ENCODE measurements around the gene FGGY.
"Not testable (repeated sequence)": the region's sequence is repeated elsewhere in the genome, so short reads cannot be mapped to it uniquely, and the experiment has no call there.

Gene FGGY

GRCh38 chr1:59494145-59494833 lies 197.4 kb downstream of the FGGY start:
- DNase-seq = no peak

DNA sequence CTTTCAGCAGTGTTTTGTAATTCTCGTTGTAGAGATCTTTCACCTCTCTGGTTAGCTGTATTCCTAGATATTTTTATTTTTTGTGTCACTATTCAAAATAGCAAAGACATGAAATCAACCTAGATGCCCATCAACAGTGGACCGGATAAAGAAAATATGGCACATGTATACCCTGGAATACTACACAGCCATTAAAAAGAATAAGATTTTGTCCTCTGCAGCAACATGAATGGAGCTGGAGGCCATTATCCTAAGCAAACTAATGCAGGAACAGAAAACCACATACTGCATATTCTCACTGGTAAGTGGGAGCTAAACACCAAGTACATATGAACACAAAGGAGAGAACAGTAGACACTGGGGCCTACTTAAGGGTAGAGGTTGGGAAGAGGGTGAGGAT lies 199.3 kb downstream of the FGGY start:
- DNase-seq = not testable (repeated sequence)

- DNase-seq = no peak
These were observed 200.7 kb downstream of the FGGY start for GRCh38 chr1:59497616-59498015.

DNA sequence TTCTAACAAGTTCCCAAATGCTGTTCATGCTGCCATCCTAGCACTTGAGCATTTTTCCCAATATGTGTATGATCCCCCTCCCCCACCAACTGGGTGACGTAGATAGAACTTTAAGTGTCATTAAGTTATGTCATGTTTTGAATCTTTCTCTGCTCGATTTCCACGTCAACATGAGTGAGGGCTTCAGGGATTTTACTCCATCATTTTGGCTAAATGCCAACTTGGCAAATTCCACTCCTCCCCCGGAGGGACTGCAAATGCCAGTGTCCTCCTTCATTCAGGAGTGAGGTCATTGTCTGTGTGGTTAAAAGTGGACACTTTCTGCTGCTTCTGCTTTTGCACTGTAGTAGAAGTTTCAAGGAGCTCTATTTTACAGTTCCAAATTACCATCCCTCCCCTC lies 201.7 kb downstream of the FGGY start:
- no peak for DNase-seq

DNA sequence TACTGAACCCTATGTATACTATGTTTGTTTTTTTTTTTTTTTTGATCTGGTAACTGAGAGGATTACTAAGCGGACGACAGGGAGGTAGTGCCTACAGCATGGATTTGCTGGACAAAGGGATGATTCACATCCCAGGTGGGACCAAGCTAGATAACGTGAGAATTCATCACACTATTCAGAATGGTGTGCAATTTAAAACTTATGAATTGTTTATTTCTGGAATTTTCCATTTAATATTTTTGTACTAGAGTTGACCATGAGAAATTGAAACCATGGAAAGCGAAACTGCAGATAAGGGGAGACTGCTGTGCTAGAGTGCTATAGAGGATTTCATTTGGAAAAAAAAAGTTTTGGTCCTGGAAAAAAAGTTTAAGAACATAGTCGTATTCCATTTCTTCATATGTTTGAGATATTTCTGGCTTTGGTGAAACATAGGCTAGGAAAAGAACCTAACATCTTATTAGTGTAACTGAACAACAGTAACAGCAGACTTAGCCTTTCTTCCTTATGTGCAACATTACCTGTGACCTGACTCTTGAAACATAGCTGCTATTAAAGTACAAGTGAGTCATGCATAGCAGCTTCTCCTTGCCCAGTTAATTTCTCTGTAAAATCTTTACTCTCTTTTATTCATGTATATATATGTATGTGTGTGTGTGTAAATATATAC lies 202.5 kb downstream of the FGGY start:
- no peak for DNase-seq

DNA sequence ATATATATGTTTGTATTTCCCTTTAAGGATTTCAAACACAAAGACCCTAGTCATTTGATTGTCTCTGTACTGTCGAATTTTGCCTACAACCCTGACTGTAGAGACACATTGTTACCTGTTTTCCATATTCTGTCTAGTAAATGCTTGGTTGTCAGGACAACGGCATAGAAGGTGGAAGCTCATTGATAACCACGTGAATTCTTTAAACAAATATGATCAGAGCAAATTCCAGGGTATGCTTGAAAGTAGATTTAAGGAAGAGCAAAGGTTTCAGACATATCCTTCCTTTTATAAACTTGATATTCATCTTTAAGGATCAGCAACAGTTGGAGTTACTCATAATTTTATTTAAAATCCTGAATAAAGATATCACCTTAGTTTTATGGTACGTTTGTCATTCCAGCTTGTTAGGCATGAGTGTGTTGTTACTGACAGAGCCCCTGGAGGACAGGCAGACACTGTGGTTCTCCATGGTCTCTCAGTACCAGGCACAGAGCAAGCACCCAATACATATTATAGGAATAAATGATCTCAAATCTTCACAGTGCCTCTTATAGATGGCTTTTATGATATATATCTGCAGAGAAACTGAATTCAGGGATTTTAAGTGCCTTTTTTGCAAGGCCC lies 203.2 kb downstream of the FGGY start:
- DNase-seq = no peak

DNA sequence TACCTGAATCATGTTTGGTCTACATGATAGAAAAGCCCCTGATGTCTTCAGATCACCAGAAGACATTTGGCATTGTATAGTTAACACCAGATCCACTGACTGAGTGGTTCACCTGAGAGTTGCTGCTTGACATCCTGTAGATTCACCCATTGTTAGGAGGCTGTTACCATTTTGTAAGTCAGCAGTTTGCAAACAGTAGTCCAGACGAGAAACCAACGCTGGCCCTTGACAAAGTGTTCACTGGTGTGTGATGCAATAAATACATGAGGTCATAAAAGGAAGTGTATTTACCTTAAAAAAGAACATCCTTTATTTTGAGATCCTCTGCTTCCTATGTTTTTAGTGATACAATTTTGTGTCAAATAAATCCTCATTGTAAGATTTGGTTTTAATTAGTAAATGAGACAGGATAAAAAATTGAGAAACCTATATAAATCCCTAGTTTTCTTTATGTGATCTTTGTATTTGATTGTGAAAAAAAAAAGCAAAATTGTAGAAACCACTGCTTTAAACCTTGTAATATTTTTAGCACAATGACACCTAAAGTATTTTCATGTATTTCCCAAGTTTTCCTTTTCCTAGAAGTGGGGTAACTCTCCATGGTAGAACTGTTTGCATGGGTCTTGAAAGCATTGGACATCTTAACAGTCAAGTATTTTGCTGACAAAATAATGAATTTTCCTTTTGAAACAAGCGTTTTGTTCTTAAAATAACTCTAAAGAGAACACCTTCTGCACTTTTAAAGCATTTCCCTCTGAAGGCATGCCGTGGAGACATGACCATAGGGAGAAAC lies 204.3 kb downstream of the FGGY start:
- DNase-seq = no peak

GRCh38 chr1:59502009-59502691 lies 205.3 kb downstream of the FGGY start:
- no peak for DNase-seq

DNA sequence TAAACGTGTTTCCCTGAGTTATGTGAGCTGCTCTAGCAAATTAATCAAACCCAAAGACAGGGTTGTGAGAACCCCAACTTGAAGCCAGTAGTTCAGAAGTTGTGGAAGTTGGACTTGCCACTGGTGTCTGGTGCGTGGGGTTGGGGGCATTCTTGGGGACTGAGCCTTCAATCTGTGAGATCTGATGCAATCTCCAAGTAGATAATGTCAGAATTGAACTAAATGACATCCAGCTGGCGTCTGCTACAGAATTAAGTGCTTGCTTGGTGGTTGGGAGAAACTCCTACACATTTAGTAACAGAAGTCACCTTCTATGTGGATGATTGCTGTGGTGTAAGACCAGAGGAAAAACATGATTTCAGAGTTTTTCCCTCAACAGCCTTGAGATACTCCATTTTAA lies 207.4 kb downstream of the FGGY start:
- DNase-seq = no peak

DNA sequence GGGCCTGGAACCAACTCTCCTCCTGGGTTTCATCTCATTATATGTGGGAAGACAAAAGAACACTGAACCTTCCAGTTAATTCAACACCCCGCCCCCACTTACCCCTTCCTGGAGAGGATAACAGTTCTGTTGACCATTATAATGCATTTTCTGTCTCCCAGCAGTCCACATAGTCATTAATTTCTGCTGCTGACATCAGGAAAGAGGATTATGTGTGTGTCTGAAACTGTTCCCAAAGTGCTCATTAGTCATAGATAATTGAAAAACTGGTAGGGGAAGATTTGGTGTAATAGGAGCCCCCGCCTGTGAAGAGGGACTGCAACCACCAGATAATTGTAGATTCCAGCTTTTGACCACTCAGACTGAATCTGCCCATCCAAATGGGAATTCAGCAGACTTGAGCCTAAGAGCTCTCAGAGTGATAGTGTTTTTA lies 208.7 kb downstream of the FGGY start:
- no peak for DNase-seq

DNA sequence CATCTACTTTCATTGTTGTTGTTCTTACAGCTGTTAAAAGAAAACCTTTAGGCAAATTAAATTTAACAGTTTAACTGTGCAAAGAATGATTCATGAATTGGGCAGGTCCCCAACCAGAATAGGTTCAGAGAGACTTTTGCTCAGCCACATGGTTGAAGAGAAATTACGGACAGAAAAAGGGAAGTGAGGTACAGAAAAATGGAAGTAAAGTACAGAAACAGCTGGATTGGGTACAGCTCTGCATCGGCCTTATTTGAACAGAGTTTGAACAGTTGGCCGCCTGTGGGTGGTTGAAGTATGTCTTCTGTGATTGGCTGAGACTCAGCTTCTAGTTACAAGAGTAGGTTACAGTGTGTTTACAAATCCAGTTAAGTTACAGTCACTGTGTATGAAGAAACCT lies 210.1 kb downstream of the FGGY start:
- DNase-seq = no peak

DNA sequence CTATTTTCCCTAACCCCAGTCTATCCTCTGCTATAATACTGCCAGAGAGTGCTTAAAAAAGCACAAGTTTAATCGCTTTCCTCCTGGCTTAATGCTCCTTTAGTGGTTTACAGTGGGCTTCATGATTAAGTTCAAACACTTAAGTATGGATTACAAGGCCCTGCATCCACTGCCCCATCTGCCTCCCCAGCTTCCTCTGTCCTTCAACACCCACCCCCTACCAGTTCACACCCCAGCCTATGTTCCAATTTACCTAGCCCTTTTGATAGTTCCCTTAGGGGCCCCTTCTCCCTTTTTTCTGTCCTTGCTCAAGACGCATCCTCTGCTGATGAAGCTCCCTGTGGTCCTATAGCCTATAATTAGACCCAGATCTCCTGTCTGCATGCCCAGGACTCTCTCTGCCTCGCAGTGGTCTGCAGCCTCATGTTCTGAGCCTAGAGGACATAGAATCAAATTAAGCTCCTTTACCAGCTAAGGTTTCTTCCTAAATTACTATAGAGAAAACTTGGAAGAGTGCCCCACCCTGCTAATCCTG lies 212.5 kb downstream of the FGGY start:
- no peak for DNase-seq

DNA sequence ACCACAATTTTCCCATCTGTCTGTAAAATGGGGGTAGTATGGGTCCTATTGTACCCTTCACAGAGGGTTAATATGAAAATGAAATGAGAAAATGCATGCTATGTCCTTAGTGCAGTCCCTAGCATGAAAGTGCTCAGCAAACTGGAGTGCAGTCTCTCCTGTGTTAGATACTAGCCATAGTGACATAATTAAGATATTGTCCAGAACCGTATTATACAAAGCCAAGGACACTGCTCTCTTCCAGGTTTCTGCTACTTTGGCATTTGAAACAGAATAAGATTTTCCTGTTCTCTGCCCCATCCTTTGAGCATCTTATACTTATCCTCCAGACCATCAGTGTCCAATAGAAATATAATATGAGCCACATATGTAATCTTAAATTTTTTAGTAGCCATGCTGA lies 213.4 kb downstream of the FGGY start:
- no peak for DNase-seq

GRCh38 chr1:59511476-59512465 lies 214.9 kb downstream of the FGGY start:
- no peak for DNase-seq

DNA sequence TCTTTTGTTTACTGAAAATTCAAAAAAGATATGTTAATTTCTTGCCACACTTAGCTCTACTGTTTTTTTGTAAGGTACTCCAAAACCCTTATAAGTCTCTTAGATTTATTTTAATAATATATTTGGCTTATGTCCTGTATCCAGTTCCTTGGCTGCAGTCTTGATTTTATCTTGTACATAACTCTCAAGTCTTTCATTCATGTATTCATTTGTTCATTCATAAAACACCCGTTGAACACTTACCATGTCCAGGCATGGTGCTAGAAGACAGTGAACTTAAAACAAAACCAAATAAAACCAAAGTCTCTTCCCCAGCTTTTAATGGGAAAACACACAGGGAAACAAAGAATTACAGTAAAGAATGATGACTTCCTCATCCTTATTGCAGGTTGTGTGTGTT lies 215.8 kb downstream of the FGGY start:
- DNase-seq = no peak

- no peak for DNase-seq
These were observed 217.4 kb downstream of the FGGY start for GRCh38 chr1:59514061-59514909.

DNA sequence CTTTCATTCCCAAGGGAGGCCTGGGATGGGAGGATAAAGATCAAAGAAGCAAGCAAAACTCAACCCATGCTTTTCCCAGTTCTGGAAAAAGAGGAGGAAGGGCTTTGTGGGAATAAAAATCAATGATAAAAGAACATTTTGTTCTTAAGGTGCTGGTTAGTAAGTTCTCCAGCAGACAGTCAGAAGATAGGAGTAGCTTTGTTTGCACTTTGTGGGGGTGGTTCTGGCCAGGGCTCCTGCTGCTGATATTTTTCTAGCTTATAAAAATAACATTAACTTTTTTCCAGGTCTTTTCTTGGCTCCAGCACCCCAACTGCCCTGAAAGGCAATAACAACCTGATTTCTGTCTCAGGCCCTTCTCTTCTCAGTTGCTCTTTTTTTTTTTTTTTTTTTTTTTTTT lies 220.0 kb downstream of the FGGY start:
- no peak for DNase-seq

DNA sequence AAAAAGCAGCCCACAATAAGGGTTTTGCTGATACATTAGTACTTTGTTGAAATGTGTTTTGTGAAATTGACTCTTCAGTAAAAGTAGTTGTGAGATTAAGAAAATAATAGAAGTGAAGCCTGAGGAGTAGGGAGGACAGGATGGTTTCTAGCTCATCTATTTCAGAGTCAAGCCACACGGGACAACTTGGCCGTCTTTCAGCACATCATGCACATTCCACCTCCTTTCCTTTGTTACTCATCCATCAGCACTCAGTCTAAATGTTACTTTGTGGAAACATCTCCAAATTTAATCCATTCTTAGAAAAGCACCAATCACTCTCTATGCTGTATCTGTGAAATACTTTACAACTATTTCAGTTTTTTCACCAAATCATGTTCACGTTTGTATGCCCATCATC lies 223.3 kb downstream of the FGGY start:
- no peak for DNase-seq

- no peak for DNase-seq
These were observed 224.0 kb downstream of the FGGY start for GRCh38 chr1:59520827-59521418.

DNA sequence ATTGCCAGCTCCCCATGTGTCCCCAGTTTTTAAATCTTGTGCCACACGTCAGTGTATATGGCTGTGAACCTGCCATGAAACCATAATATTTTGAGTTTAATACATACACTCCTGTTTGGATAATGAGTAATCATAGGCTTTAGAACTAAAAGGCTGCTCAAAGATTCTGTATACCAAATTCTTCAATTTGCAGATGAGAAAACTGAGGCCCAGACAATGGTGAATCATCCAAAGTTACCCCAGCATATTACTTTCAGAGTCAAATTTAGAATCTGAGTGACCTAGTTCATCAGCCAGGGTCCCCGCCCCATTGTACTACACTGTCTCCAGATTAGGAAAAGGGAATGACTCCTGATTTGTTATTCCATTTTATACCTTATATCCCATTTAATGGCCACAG lies 224.6 kb downstream of the FGGY start:
- no peak for DNase-seq
